OCI-LY1 (cell line): ENCODE data around the gene SPZ1.

Experiments
- H2AFZ ChIP-seq: fragments of 200-600 bp; sonication (generic), shearing (Covaris generic); 2 replicates; pipeline ENCODE4 v1.6.0; 2014; ENCODE audit warnings: antibody characterized with exemption, mild to moderate bottlenecking, low read length
- H3F3A ChIP-seq: fragments of 200-600 bp; sonication (generic), shearing (Covaris generic); 2 replicates; pipeline ENCODE4 v1.6.0; 2014; ENCODE audit warnings: mild to moderate bottlenecking, antibody characterized with exemption, low read length, moderate library complexity; ENCODE audit not compliant: insufficient read depth
- H3K27ac ChIP-seq: fragments of 200-600 bp; sonication (generic); 2 replicates; pipeline ENCODE4 v1.5.1; 2014; ENCODE audit warnings: low read length, mixed run types, mild to moderate bottlenecking, low read depth; ENCODE audit not compliant: poor library complexity, severe bottlenecking
- H3K27me3 ChIP-seq: fragments of 200-600 bp; sonication (generic); 2 replicates; pipeline ENCODE4 v1.6.0; 2014; ENCODE audit warnings: antibody characterized with exemption, mild to moderate bottlenecking, low read length, moderate library complexity; ENCODE audit not compliant: insufficient read depth
- H3K36me3 ChIP-seq: fragments of 200-600 bp; sonication (generic); 2 replicates; pipeline ENCODE4 v1.6.1; 2014; ENCODE audit warnings: mild to moderate bottlenecking, antibody characterized with exemption, low read length, moderate library complexity, mixed read lengths; ENCODE audit not compliant: insufficient read depth
- H3K4me1 ChIP-seq: fragments of 200-600 bp; sonication (generic); 2 replicates; pipeline ENCODE4 v1.5.1; 2014; ENCODE audit warnings: mild to moderate bottlenecking, low read length, moderate library complexity; ENCODE audit not compliant: insufficient read depth, severe bottlenecking
- H3K4me2 ChIP-seq: fragments of 200-600 bp; sonication (generic), shearing (Covaris generic); 2 replicates; pipeline ENCODE4 v1.6.1; 2014; ENCODE audit warnings: low read length
- H3K4me3 ChIP-seq: fragments of 200-600 bp; sonication (generic); 2 replicates; pipeline ENCODE4 v1.5.1; 2014; ENCODE audit warnings: low read length, low read depth, mild to moderate bottlenecking, mixed read lengths; ENCODE audit not compliant: poor library complexity, severe bottlenecking
- H3K79me2 ChIP-seq: fragments of 200-600 bp; shearing (Covaris generic); 2 replicates; pipeline ENCODE4 v1.6.1; 2016; ENCODE audit warnings: mixed run types, low read length, mixed read lengths; ENCODE audit not compliant: insufficient read depth
- H3K9ac ChIP-seq: fragments of 200-600 bp; sonication (generic), shearing (Covaris generic); 2 replicates; pipeline ENCODE4 v1.6.1; 2014; ENCODE audit warnings: mild to moderate bottlenecking, low read length, mixed read lengths
- H3K9me2 ChIP-seq: fragments of 200-600 bp; sonication (generic), shearing (Covaris generic); 2 replicates; pipeline ENCODE4 v1.6.1; 2014; ENCODE audit warnings: low read depth, mild to moderate bottlenecking, low read length, mixed read lengths
- H3K9me3 ChIP-seq: fragments of 200-600 bp; shearing (Covaris generic); 2 replicates; pipeline ENCODE4 v1.6.1; 2014; ENCODE audit warnings: low read length, mixed read lengths
- H4K20me1 ChIP-seq: fragments of 200-600 bp; sonication (generic), shearing (Covaris generic); 2 replicates; pipeline ENCODE4 v1.6.0; 2016; ENCODE audit warnings: mild to moderate bottlenecking, low read length; ENCODE audit not compliant: insufficient read depth
- CTCF ChIP-seq: fragments of 200-600 bp; sonication (generic), shearing (Covaris generic); IDR thresholded peaks from 2 replicates; pipeline ENCODE4 v1.5.1; 2017; ENCODE audit warnings: mild to moderate bottlenecking, antibody characterized with exemption, low read length, moderate library complexity, mixed read lengths
- EZH2 ChIP-seq: fragments of 200-600 bp; sonication (generic), shearing (Covaris generic); IDR thresholded peaks from 2 replicates; pipeline ENCODE4 v1.8.0; 2017; ENCODE audit warnings: borderline replicate concordance, mixed run types, mild to moderate bottlenecking, antibody characterized with exemption, low read length, moderate library complexity, mixed read lengths

SPZ1 gene

GRCh38 chr5:80291761-80292160 lies 28.0 kb upstream of the SPZ1 start:
- no peaks in the 10 kb centered on the region for H4K20me1 ChIP-seq
- peaks cover 4% of the 10 kb centered on the region; the same call in 1 of the 2 replicates for H3K27me3 ChIP-seq
- H3K9me2 ChIP-seq: no peaks in the 10 kb centered on the region
- no peak overlapping the region for H3K9ac ChIP-seq
- no peaks in the 10 kb centered on the region for H3K4me1 ChIP-seq
- H3K4me3 ChIP-seq: no peak overlapping the region
- no peaks in the 10 kb centered on the region; the same call in 1 of the 2 replicates for H3K36me3 ChIP-seq
- H3K4me2 ChIP-seq: no peak overlapping the region
- H3K79me2 ChIP-seq: no peaks in the 10 kb centered on the region
- no peak overlapping the region for H3K27ac ChIP-seq
- no peak overlapping the region for H2AFZ ChIP-seq
- H3K9me3 ChIP-seq: 0 out of 2 replicates have a peak, but pooled peaks cover 3% of the 10 kb centered on the region
- no peaks in the 10 kb centered on the region for H3F3A ChIP-seq
- TF ChIP-seq EZH2 (no peak), CTCF (no peak)

GRCh38 chr5:80296121-80296520 lies 23.7 kb upstream of the SPZ1 start:
- Histone ChIP-seq H3K4me2 (no peak overlapping the region), H3K27ac (no peak overlapping the region), H3K9ac (no peak overlapping the region)

GRCh38 chr5:80299601-80300000 lies 20.2 kb upstream of the SPZ1 start:
- Histone ChIP-seq H3K79me2 (no peaks in the 10 kb centered on the region), H3K27ac (no peak overlapping the region), H3K9me2 (no peaks in the 10 kb centered on the region), H3F3A (no peaks in the 10 kb centered on the region), H2AFZ (no peak overlapping the region), H3K9ac (no peak overlapping the region), H3K4me2 (no peak overlapping the region), H3K36me3 (no peaks in the 10 kb centered on the region), H3K9me3 (no peaks in the 10 kb centered on the region), H4K20me1 (no peaks in the 10 kb centered on the region), H3K4me3 (no peak overlapping the region), H3K4me1 (peaks cover 4% of the 10 kb centered on the region), H3K27me3 (no peaks in the 10 kb centered on the region)
- no peak for TF ChIP-seq EZH2
- no peak for TF ChIP-seq CTCF

More at GRCh38 chr5:80296121-80296520, 23.7 kb upstream of the SPZ1 start:
- no peak overlapping the region for H2AFZ ChIP-seq
- no peaks in the 10 kb centered on the region for H3K4me1 ChIP-seq
- H3F3A ChIP-seq: no peaks in the 10 kb centered on the region
- H3K79me2 ChIP-seq: no peaks in the 10 kb centered on the region
- H3K9me2 ChIP-seq: no peaks in the 10 kb centered on the region
- no peaks in the 10 kb centered on the region; the same call in 1 of the 2 replicates for H3K36me3 ChIP-seq
- TF ChIP-seq CTCF (no peak), EZH2 (no peak)
- no peaks in the 10 kb centered on the region for H4K20me1 ChIP-seq
- H3K27me3 ChIP-seq: peaks cover 4% of the 10 kb centered on the region; the same call in 1 of the 2 replicates
- H3K9me3 ChIP-seq: 0 out of 2 replicates have a peak, but pooled peaks cover 3% of the 10 kb centered on the region
- no peak overlapping the region for H3K4me3 ChIP-seq
